HCT116 (cell line): ENCODE measurements around the gene XKR3. TPM values are rescaled to one million over a fixed set of nuclear protein-coding genes. Genes with fewer than 3 reads are reported as not detected.

Experiments
- ATAC-seq: fragments of 200-7000 bp; cut with Tn5 transposase; 2 replicates; pipeline ENCODE4 v1.9.1; 2020; ENCODE audit warnings: mild to moderate bottlenecking, moderate library complexity
- BruUV-seq: library from RNA; stranded (reverse); fragments of 400-500 nt; replicated peaks from 2 replicates; lab custom pipeline; 2021; lab: Mats Ljungman, UMichigan
- CTCF ChIA-PET: fragments of 300-600 bp; sonication (Branson Sonifier 250); formaldehyde crosslinking; loops from one replicate; lab custom pipeline; 2021; ENCODE audit warnings: antibody characterized with exemption; lab: Charles Lee
- POLR2A ChIA-PET: fragments of 300-600, 350-600 bp; sonication (Branson Sonifier 250); formaldehyde crosslinking; loops from one replicate; lab custom pipeline; 2021; ENCODE audit warnings: antibody characterized with exemption; lab: Charles Lee
- RAD21 ChIA-PET, 2 experiments: fragments of 300-600 bp; sonication (Branson Sonifier 250); formaldehyde crosslinking; loops; one replicate each; lab custom pipeline; 2023; ENCODE audit warnings: low total read pairs in 2 of 2; ENCODE audit not compliant: uncharacterized antibody in 2 of 2, unreplicated experiment in 2 of 2, low non-redundant PET in 1 of 2; lab: Charles Lee
- DNase-seq: peaks from one replicate; pipeline ENCODE4 v3.0.0-alpha.2; 2010; ENCODE audit warnings: low read depth, low spot score
- H2AFZ ChIP-seq: fragments of 200-600 bp; shearing (Covaris generic), sonication (generic); 2 replicates; pipeline ENCODE4 v1.6.1; 2017; ENCODE audit warnings: low read depth, mixed run types, mixed read lengths, antibody characterized with exemption, low read length; ENCODE audit not compliant: poor library complexity, severe bottlenecking
- H3K27ac ChIP-seq: 2 replicates; pipeline ENCODE4 v1.5.1; 2012; ENCODE audit warnings: low read depth, low read length
- H3K27me3 ChIP-seq: fragments of 200-600 bp; sonication (generic); 2 replicates; pipeline ENCODE4 v1.6.1; 2016; ENCODE audit warnings: mixed run types, low read length, mixed read lengths; ENCODE audit not compliant: insufficient read depth
- H3K36me3 ChIP-seq, 2 experiments: fragments of 200-500 bp in 1 of 2; fragments of 200-600 bp in 1 of 2; sonication (Bioruptor generic) in 1 of 2; sonication (generic) in 1 of 2; 2 replicates each; pipeline versions ENCODE4 v1.5.1 to v1.6.1; 2014 to 2016; ENCODE audit warnings: low read length in 2 of 2, inconsistent platforms in 1 of 2, mixed read lengths in 1 of 2, mixed run types in 1 of 2; ENCODE audit not compliant: insufficient read depth in 2 of 2, control insufficient read depth in 1 of 2
- H3K4me1 ChIP-seq, 2 experiments: fragments of 200-600 bp in 1 of 2; sonication (generic) in 1 of 2; 2 replicates each; pipeline versions ENCODE4 v1.5.1 to v1.6.1; 2012 to 2017; ENCODE audit warnings: low read length in 2 of 2, inconsistent platforms in 1 of 2, mild to moderate bottlenecking in 1 of 2, mixed read lengths in 1 of 2, mixed run types in 1 of 2, moderate library complexity in 1 of 2; ENCODE audit not compliant: insufficient read depth in 2 of 2, control insufficient read depth in 1 of 2
- H3K4me2 ChIP-seq: fragments of 200-600 bp; sonication (generic); 2 replicates; pipeline ENCODE4 v1.6.1; 2017; ENCODE audit warnings: mixed run types, low read length, mixed read lengths
- H3K4me3 ChIP-seq, 2 experiments: fragments of 200-600 bp in 1 of 2; sonication (generic) in 1 of 2; replicated peaks in 1 of 2; 2 replicates each; pipeline ENCODE4 v1.5.1; 2011 to 2016; ENCODE audit warnings: low read length in 2 of 2, control low read depth in 1 of 2, low read depth in 1 of 2, mild to moderate bottlenecking in 1 of 2, mixed read lengths in 1 of 2, mixed run types in 1 of 2
- H3K79me2 ChIP-seq: fragments of 200-600 bp; sonication (generic); 2 replicates; pipeline ENCODE4 v1.6.1; 2017; ENCODE audit warnings: mild to moderate bottlenecking, mixed run types, low read length, moderate library complexity, mixed read lengths; ENCODE audit not compliant: insufficient read depth
- H3K9ac ChIP-seq: fragments of 200-600 bp; sonication (generic); 2 replicates; pipeline ENCODE4 v1.6.1; 2016; ENCODE audit warnings: low read length, mixed read lengths
- H3K9me2 ChIP-seq: fragments of 200-600 bp; sonication (generic), shearing (Covaris generic); 2 replicates; pipeline ENCODE4 v1.6.1; 2017; ENCODE audit warnings: mixed run types, mild to moderate bottlenecking, moderate library complexity; ENCODE audit not compliant: insufficient read depth
- H3K9me3 ChIP-seq, 2 experiments: fragments of 200-500 bp in 1 of 2; fragments of 200-600 bp in 1 of 2; sonication (Bioruptor generic) in 1 of 2; sonication (generic) in 1 of 2; 2 replicates each; pipeline ENCODE4 v1.6.1; 2014 to 2017; ENCODE audit warnings: low read length in 2 of 2, mixed read lengths in 2 of 2, inconsistent platforms in 1 of 2, low read depth in 1 of 2, mild to moderate bottlenecking in 1 of 2, mixed run types in 1 of 2, moderate library complexity in 1 of 2; ENCODE audit not compliant: control insufficient read depth in 1 of 2, insufficient read depth in 1 of 2
- H4K20me1 ChIP-seq: fragments of 200-600 bp; sonication (generic), shearing (Covaris generic); 2 replicates; pipeline ENCODE4 v1.6.1; 2017; ENCODE audit warnings: mixed run types, mild to moderate bottlenecking, moderate library complexity; ENCODE audit not compliant: insufficient read depth
- CBX3 ChIP-seq: IDR thresholded peaks from 2 replicates; pipeline ENCODE4 v1.6.1; 2012; ENCODE audit warnings: low read depth
- EZH2phosphoT487 ChIP-seq: fragments of 200-600 bp; IDR thresholded peaks from 2 replicates; pipeline ENCODE4 v1.6.1; 2018; ENCODE audit warnings: antibody characterized with exemption, borderline replicate concordance
- JUND ChIP-seq: IDR thresholded peaks from 2 replicates; pipeline ENCODE4 v1.6.1; 2012
- TCF7L2 ChIP-seq: IDR thresholded peaks from 2 replicates; pipeline ENCODE4 v1.7.0; 2011; ENCODE audit warnings: borderline replicate concordance, inconsistent platforms; ENCODE audit not compliant: insufficient read depth, insufficient read length; ENCODE audit errors: extremely low read depth
- YY1 ChIP-seq: IDR thresholded peaks from 2 replicates; pipeline ENCODE4 v1.6.1; 2011; ENCODE audit warnings: low read length, low read depth, moderate library complexity, mild to moderate bottlenecking; ENCODE audit not compliant: insufficient replicate concordance; ENCODE audit errors: extremely low read depth
- intact Hi-C: fragments of 100-400 bp; cut with micrococcal nuclease; formaldehyde crosslinking; loops from 2 replicates; pipeline ENCODE4 v1.10.0; 2022
- total RNA-seq: library from RNA; stranded (reverse); gene quantifications from one replicate; pipeline ENCODE4 v1.2.1, GENCODE V29; 2021; ENCODE audit not compliant: unreplicated experiment
- TF ChIP-seq, protein P1 (sequence below): IDR thresholded peaks from 2 replicates; pipeline ENCODE4 v1.6.1; 2012; ENCODE audit warnings: low read depth
- TF ChIP-seq, protein P2 (sequence below), 3 experiments: fragments of 200-600 bp in 1 of 3; sonication (generic) in 1 of 3; IDR thresholded peaks in 2 of 3; conservative IDR thresholded peaks in 1 of 3; 2 replicates each; pipeline ENCODE4 v1.5.1; 2012 to 2017; ENCODE audit warnings: low read depth in 2 of 3, low read length in 2 of 3, antibody characterized with exemption in 1 of 3, borderline replicate concordance in 1 of 3, control low read depth in 1 of 3, mild to moderate bottlenecking in 1 of 3, mixed read lengths in 1 of 3, mixed run types in 1 of 3, moderate library complexity in 1 of 3; ENCODE audit not compliant: insufficient read depth in 1 of 3
- TF ChIP-seq, protein P3 (sequence below): IDR thresholded peaks from 2 replicates; pipeline ENCODE4 v1.6.1; 2012

The XKR3 gene
- total RNA-seq, 1 experiment from 2014 or later, result not detected

DNA sequence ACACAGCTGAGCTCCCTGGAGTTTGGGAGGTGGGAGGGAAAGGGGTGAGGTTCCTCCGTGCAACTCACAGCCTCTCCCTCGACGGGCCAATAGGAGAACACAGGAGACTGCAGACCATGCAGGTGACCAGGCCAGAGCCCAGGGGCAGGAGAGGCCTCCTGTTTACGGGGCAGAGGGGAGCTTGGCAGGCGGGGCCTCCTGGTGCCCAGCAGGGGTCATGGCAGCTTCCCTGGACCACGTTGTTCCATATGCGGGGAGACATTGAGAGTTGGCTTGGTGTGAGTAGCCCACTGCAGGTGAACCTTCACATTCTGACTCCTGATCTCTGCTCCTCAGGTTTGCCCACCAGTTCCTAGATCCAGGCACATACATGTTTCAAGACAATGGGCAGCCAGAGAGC, 19.3 kb upstream of the XKR3 start:
- DNase-seq, result no peak
- intact Hi-C loops, result no loop called here
- H3K36me3 ChIP-seq, result no peaks in the 10 kb centered on the region
- H3K4me3 ChIP-seq, result no peak overlapping the region
- no peaks in the 10 kb centered on the region for H3K4me1 ChIP-seq
- TF ChIP-seq TCF7L2 (no peak), YY1 (no peak), EZH2phosphoT487 (no peak), JUND (no peak), CBX3 (no peak)
- TF ChIP-seq, protein P1, sequence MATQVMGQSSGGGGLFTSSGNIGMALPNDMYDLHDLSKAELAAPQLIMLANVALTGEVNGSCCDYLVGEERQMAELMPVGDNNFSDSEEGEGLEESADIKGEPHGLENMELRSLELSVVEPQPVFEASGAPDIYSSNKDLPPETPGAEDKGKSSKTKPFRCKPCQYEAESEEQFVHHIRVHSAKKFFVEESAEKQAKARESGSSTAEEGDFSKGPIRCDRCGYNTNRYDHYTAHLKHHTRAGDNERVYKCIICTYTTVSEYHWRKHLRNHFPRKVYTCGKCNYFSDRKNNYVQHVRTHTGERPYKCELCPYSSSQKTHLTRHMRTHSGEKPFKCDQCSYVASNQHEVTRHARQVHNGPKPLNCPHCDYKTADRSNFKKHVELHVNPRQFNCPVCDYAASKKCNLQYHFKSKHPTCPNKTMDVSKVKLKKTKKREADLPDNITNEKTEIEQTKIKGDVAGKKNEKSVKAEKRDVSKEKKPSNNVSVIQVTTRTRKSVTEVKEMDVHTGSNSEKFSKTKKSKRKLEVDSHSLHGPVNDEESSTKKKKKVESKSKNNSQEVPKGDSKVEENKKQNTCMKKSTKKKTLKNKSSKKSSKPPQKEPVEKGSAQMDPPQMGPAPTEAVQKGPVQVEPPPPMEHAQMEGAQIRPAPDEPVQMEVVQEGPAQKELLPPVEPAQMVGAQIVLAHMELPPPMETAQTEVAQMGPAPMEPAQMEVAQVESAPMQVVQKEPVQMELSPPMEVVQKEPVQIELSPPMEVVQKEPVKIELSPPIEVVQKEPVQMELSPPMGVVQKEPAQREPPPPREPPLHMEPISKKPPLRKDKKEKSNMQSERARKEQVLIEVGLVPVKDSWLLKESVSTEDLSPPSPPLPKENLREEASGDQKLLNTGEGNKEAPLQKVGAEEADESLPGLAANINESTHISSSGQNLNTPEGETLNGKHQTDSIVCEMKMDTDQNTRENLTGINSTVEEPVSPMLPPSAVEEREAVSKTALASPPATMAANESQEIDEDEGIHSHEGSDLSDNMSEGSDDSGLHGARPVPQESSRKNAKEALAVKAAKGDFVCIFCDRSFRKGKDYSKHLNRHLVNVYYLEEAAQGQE, result no peak
- TF ChIP-seq, protein P2, sequence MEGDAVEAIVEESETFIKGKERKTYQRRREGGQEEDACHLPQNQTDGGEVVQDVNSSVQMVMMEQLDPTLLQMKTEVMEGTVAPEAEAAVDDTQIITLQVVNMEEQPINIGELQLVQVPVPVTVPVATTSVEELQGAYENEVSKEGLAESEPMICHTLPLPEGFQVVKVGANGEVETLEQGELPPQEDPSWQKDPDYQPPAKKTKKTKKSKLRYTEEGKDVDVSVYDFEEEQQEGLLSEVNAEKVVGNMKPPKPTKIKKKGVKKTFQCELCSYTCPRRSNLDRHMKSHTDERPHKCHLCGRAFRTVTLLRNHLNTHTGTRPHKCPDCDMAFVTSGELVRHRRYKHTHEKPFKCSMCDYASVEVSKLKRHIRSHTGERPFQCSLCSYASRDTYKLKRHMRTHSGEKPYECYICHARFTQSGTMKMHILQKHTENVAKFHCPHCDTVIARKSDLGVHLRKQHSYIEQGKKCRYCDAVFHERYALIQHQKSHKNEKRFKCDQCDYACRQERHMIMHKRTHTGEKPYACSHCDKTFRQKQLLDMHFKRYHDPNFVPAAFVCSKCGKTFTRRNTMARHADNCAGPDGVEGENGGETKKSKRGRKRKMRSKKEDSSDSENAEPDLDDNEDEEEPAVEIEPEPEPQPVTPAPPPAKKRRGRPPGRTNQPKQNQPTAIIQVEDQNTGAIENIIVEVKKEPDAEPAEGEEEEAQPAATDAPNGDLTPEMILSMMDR (IDR thresholded peaks at IDR 0.05 in 2 of 3, conservative IDR thresholded peaks at IDR 0.05 in 1 of 3; ENCODE audit: borderline replicate concordance in 1 of 3, insufficient read depth in 1 of 3, low read depth in 2 of 3, low read length in 2 of 3), result no peak; a peak in 1 of 6 replicates
- TF ChIP-seq, protein P3, sequence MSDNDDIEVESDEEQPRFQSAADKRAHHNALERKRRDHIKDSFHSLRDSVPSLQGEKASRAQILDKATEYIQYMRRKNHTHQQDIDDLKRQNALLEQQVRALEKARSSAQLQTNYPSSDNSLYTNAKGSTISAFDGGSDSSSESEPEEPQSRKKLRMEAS, result no peak
- H4K20me1 ChIP-seq, result no peaks in the 10 kb centered on the region
- BruUV-seq, result no TSS peak
- ChIA-PET CTCF (interaction anchor here (1.6 kb wide), 1 partner anchor 61 kb away, joined by 4 read pairs; no protein-coding TSS in a partner anchor), RAD21 (no interaction called here), POLR2A (no interaction called here)
- H3K79me2 ChIP-seq, result no peaks in the 10 kb centered on the region
- no peaks in the 10 kb centered on the region for H3K9me2 ChIP-seq
- no peaks in the 10 kb centered on the region for H3K9me3 ChIP-seq
- no peak overlapping the region for H2AFZ ChIP-seq
- no peak overlapping the region for H3K9ac ChIP-seq
- H3K27ac ChIP-seq, result no peak overlapping the region
- no peak overlapping the region for H3K4me2 ChIP-seq
- 0 out of 2 replicates have a peak, but pooled peaks have one; percentile 57 for ATAC-seq
- no peaks in the 10 kb centered on the region for H3K27me3 ChIP-seq
